ENCODE results near the gene DBF4B. TPM values are rescaled to one million over a fixed set of nuclear protein-coding genes. Genes with fewer than 3 reads are reported as not detected.
A peak's percentile ranks its signal among the peaks of the same experiment; 100 is the strongest.

The DBF4B gene
- total and polyA plus RNA-seq, 2 of the 13 experiments (the other 11 are each of a cell fraction or from before 2014, with no cell fraction given) = 11.7 to 13.2 TPM

GRCh38 chr17:44779211-44780025 lies 71.0 kb downstream of the DBF4B start (continued):
- TF ChIP-seq CBX2 (IDR thresholded peaks at IDR 0.05; ENCODE audit: low read depth, low read length) (no peak), CBX2 (CRISPR knock-in tag; IDR thresholded peaks at IDR 0.05; ENCODE audit: low read depth) (no peak), MBD4 (IDR thresholded peaks at IDR 0.05; ENCODE audit: borderline replicate concordance, low read length) (no peak), MAFF (IDR thresholded peaks at IDR 0.05; ENCODE audit: low read depth, low read length) (no peak; the same call in 1 of the 2 replicates), PRDM15 (CRISPR knock-in tag; IDR thresholded peaks at IDR 0.05) (no peak), U2AF1 (optimal IDR thresholded peaks at IDR 0.05; ENCODE audit: low read depth, low read length) (no peak), ZNF331 (CRISPR knock-in tag; IDR thresholded peaks at IDR 0.05) (peak; percentile 64), ZGPAT (CRISPR knock-in tag; IDR thresholded peaks at IDR 0.05) (peak; percentile 66), SCMH1 (CRISPR knock-in tag; IDR thresholded peaks at IDR 0.05; ENCODE audit: borderline replicate concordance) (no peak), ZNF251 (CRISPR knock-in tag; IDR thresholded peaks at IDR 0.05) (no peak), ZBTB38 (CRISPR knock-in tag; IDR thresholded peaks at IDR 0.05) (no peak), REL (CRISPR knock-in tag; conservative IDR thresholded peaks at IDR 0.05) (no peak), ZBTB43 (CRISPR knock-in tag; conservative IDR thresholded peaks at IDR 0.05) (no peak), ZNF569 (CRISPR knock-in tag; IDR thresholded peaks at IDR 0.05; ENCODE audit: borderline replicate concordance) (no peak)
- TF ChIP-seq, protein P1, sequence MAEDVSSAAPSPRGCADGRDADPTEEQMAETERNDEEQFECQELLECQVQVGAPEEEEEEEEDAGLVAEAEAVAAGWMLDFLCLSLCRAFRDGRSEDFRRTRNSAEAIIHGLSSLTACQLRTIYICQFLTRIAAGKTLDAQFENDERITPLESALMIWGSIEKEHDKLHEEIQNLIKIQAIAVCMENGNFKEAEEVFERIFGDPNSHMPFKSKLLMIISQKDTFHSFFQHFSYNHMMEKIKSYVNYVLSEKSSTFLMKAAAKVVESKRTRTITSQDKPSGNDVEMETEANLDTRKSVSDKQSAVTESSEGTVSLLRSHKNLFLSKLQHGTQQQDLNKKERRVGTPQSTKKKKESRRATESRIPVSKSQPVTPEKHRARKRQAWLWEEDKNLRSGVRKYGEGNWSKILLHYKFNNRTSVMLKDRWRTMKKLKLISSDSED (CRISPR knock-in tag; IDR thresholded peaks at IDR 0.05) = no peak
- TF ChIP-seq, protein P2, sequence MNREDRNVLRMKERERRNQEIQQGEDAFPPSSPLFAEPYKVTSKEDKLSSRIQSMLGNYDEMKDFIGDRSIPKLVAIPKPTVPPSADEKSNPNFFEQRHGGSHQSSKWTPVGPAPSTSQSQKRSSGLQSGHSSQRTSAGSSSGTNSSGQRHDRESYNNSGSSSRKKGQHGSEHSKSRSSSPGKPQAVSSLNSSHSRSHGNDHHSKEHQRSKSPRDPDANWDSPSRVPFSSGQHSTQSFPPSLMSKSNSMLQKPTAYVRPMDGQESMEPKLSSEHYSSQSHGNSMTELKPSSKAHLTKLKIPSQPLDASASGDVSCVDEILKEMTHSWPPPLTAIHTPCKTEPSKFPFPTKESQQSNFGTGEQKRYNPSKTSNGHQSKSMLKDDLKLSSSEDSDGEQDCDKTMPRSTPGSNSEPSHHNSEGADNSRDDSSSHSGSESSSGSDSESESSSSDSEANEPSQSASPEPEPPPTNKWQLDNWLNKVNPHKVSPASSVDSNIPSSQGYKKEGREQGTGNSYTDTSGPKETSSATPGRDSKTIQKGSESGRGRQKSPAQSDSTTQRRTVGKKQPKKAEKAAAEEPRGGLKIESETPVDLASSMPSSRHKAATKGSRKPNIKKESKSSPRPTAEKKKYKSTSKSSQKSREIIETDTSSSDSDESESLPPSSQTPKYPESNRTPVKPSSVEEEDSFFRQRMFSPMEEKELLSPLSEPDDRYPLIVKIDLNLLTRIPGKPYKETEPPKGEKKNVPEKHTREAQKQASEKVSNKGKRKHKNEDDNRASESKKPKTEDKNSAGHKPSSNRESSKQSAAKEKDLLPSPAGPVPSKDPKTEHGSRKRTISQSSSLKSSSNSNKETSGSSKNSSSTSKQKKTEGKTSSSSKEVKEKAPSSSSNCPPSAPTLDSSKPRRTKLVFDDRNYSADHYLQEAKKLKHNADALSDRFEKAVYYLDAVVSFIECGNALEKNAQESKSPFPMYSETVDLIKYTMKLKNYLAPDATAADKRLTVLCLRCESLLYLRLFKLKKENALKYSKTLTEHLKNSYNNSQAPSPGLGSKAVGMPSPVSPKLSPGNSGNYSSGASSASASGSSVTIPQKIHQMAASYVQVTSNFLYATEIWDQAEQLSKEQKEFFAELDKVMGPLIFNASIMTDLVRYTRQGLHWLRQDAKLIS (CRISPR knock-in tag; IDR thresholded peaks at IDR 0.05) = no peak
- TF ChIP-seq, protein P3, sequence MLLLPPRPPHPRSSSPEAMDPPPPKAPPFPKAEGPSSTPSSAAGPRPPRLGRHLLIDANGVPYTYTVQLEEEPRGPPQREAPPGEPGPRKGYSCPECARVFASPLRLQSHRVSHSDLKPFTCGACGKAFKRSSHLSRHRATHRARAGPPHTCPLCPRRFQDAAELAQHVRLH (CRISPR knock-in tag; IDR thresholded peaks at IDR 0.05; ENCODE audit: borderline replicate concordance, low read depth) = peak; percentile 77; the same call in 1 of the 2 replicates

Data from HepG2 (cell line).